ENCODE results near the gene PLCXD1.
A peak's percentile ranks its signal among the peaks of the same experiment; 100 is the strongest.

Gene PLCXD1

GRCh38 chrX:283115-283845 lies 2.1 kb downstream of the PLCXD1 start:
- TF ChIP-seq CTCF (IDR thresholded peaks at IDR 0.05; ENCODE audit: poor library complexity, severe bottlenecking), result no peak
- Histone ChIP-seq H3K9me3 (ENCODE audit: severe bottlenecking) (no peaks in the 10 kb centered on the region), H3K4me1 (ENCODE audit: insufficient read depth, poor library complexity, severe bottlenecking) (peaks cover 5% of the 10 kb centered on the region), H3K27me3 (ENCODE audit: insufficient read depth, poor library complexity, severe bottlenecking) (no peaks in the 10 kb centered on the region), H3K4me3 (ENCODE audit: severe bottlenecking) (peak overlapping the region; percentile 33), H3K27ac (ENCODE audit: poor library complexity, severe bottlenecking) (peak overlapping the region; percentile 34), H3K36me3 (ENCODE audit: low read depth) (peaks cover 38% of the 10 kb centered on the region)
- peak; percentile 98 for ATAC-seq (ENCODE audit: low read depth)
- peak; percentile 94 for DNase-seq (ENCODE audit: low spot score)

- no peak for TF ChIP-seq CTCF (IDR thresholded peaks at IDR 0.05; ENCODE audit: poor library complexity, severe bottlenecking)
- Histone ChIP-seq H3K27ac (ENCODE audit: poor library complexity, severe bottlenecking) (no peak overlapping the region), H3K9me3 (ENCODE audit: severe bottlenecking) (no peaks in the 10 kb centered on the region), H3K36me3 (ENCODE audit: low read depth) (peaks cover 57% of the 10 kb centered on the region), H3K27me3 (ENCODE audit: insufficient read depth, poor library complexity, severe bottlenecking) (no peaks in the 10 kb centered on the region), H3K4me3 (ENCODE audit: severe bottlenecking) (no peak overlapping the region), H3K4me1 (ENCODE audit: insufficient read depth, poor library complexity, severe bottlenecking) (peaks cover 5% of the 10 kb centered on the region)
- DNase-seq (ENCODE audit: low spot score) (no peak), ATAC-seq (ENCODE audit: low read depth) (no peak)
Observed at GRCh38 chrX:285076-285677, 4.0 kb downstream of the PLCXD1 start.

GRCh38 chrX:287670-288069 lies 6.5 kb downstream of the PLCXD1 start:
- no peak for TF ChIP-seq CTCF (IDR thresholded peaks at IDR 0.05; ENCODE audit: poor library complexity, severe bottlenecking)
- peaks cover 5% of the 10 kb centered on the region for H3K4me1 ChIP-seq (ENCODE audit: insufficient read depth, poor library complexity, severe bottlenecking)
- no peak overlapping the region for H3K27ac ChIP-seq (ENCODE audit: poor library complexity, severe bottlenecking)
- peaks cover 78% of the 10 kb centered on the region for H3K36me3 ChIP-seq (ENCODE audit: low read depth)
- ATAC-seq (ENCODE audit: low read depth) (peak; percentile 35; the same call in 2 of the 3 replicates), DNase-seq (ENCODE audit: low spot score) (peak; percentile 12)
- no peak overlapping the region for H3K4me3 ChIP-seq (ENCODE audit: severe bottlenecking)
- no peaks in the 10 kb centered on the region for H3K9me3 ChIP-seq (ENCODE audit: severe bottlenecking)
- no peaks in the 10 kb centered on the region for H3K27me3 ChIP-seq (ENCODE audit: insufficient read depth, poor library complexity, severe bottlenecking)

- Histone ChIP-seq H3K9me3 (ENCODE audit: severe bottlenecking) (no peaks in the 10 kb centered on the region), H3K36me3 (ENCODE audit: low read depth) (peaks cover 88% of the 10 kb centered on the region), H3K27me3 (ENCODE audit: insufficient read depth, poor library complexity, severe bottlenecking) (no peaks in the 10 kb centered on the region), H3K27ac (ENCODE audit: poor library complexity, severe bottlenecking) (no peak overlapping the region), H3K4me1 (ENCODE audit: insufficient read depth, poor library complexity, severe bottlenecking) (peaks cover 5% of the 10 kb centered on the region), H3K4me3 (ENCODE audit: severe bottlenecking) (no peak overlapping the region)
- DNase-seq (ENCODE audit: low spot score) (peak; percentile 63), ATAC-seq (ENCODE audit: low read depth) (no peak)
- no peak for TF ChIP-seq CTCF (IDR thresholded peaks at IDR 0.05; ENCODE audit: poor library complexity, severe bottlenecking)
Observed at GRCh38 chrX:288561-288991, 7.4 kb downstream of the PLCXD1 start.

Measured in RWPE2 (cell line).